GDM1 (cell line): ENCODE results near the gene RPUSD2.
"Not testable (repeated sequence)": the region's sequence is repeated elsewhere in the genome, so short reads cannot be mapped to it uniquely, and the experiment has no call there.

Source experiments
- DNase-seq: peaks from one replicate; lab custom pipeline; 2025; lab: John Stamatoyannopoulos, UW

The RPUSD2 gene

GRCh38 chr15:40565333-40566238 is 3.5 kb upstream of the RPUSD2 start:
- DNase-seq = no peak

GRCh38 chr15:40567111-40567510 is 2.0 kb upstream of the RPUSD2 start:
- DNase-seq = peak; percentile 11

GRCh38 chr15:40575113-40575512 is 6.0 kb downstream of the RPUSD2 start:
- DNase-seq = no peak

GRCh38 chr15:40576914-40577313 is 7.8 kb downstream of the RPUSD2 start:
- DNase-seq = not testable (repeated sequence)

- DNase-seq = no peak
These were observed 9.8 kb downstream of the RPUSD2 start for GRCh38 chr15:40578892-40579291.

GRCh38 chr15:40581796-40582195 is 12.7 kb downstream of the RPUSD2 start:
- not testable (repeated sequence) for DNase-seq

- no peak for DNase-seq
These were observed 13.7 kb downstream of the RPUSD2 start for GRCh38 chr15:40582726-40583246.

GRCh38 chr15:40584191-40584590 is 15.1 kb downstream of the RPUSD2 start:
- no peak for DNase-seq

GRCh38 chr15:40590667-40591050 is 21.6 kb downstream of the RPUSD2 start:
- DNase-seq = no peak

GRCh38 chr15:40591389-40591788 is 22.3 kb downstream of the RPUSD2 start:
- no peak for DNase-seq

- DNase-seq = no peak
These were observed 24.1 kb downstream of the RPUSD2 start for GRCh38 chr15:40593165-40593564.

- peak; percentile 92 for DNase-seq
These were observed 24.7 kb downstream of the RPUSD2 start, which contains the start of gene KNL1 for GRCh38 chr15:40593588-40594428. Gene KNL1 (plus strand): TSS chr15:40594249. CDS start chr15:40602932, 8,683 bp downstream.

GRCh38 chr15:40594429-40594836 is 25.3 kb downstream of the RPUSD2 start:
- no peak for DNase-seq

- DNase-seq = no peak
These were observed 26.1 kb downstream of the RPUSD2 start for GRCh38 chr15:40595219-40595618.

GRCh38 chr15:40595773-40596172 is 26.7 kb downstream of the RPUSD2 start:
- DNase-seq = no peak

- no peak for DNase-seq
These were observed 27.9 kb downstream of the RPUSD2 start for GRCh38 chr15:40597024-40597423.

- no peak for DNase-seq
These were observed 29.0 kb downstream of the RPUSD2 start for GRCh38 chr15:40598126-40598525.

GRCh38 chr15:40598672-40599071 is 29.6 kb downstream of the RPUSD2 start:
- DNase-seq = no peak

- DNase-seq = no peak
These were observed 31.9 kb downstream of the RPUSD2 start for GRCh38 chr15:40600956-40601355.

GRCh38 chr15:40603935-40604334 is 34.8 kb downstream of the RPUSD2 start:
- DNase-seq = no peak

- DNase-seq = no peak
These were observed 44.0 kb downstream of the RPUSD2 start for GRCh38 chr15:40613080-40613479.

- DNase-seq = no peak
These were observed 48.9 kb downstream of the RPUSD2 start for GRCh38 chr15:40618023-40618422.

GRCh38 chr15:40618906-40619305 is 49.8 kb downstream of the RPUSD2 start:
- no peak for DNase-seq
